SK-N-SH (cell line): Measurements from ENCODE around the gene BCAS3. TPM values are rescaled to one million over a fixed set of nuclear protein-coding genes. Genes with fewer than 3 reads are reported as not detected.

Experiments
- CTCF ChIA-PET: fragments of 300-600, 350-600 bp; formaldehyde crosslinking; extraction: SDS; loops from one replicate; lab custom pipeline; 2021; lab: Yijun Ruan, JAX
- POLR2A ChIA-PET: fragments of 350-600 bp; sonication (Branson Sonifier 250); formaldehyde crosslinking; extraction: SDS; loops from one replicate; lab custom pipeline; 2020; ENCODE audit warnings: antibody characterized with exemption, inconsistent platforms; lab: Yijun Ruan, JAX
- DNase-seq: peaks from one replicate; pipeline ENCODE4 v3.0.0; 2012
- H2AFZ ChIP-seq: fragments of 200-600 bp; sonication (generic); 2 replicates; pipeline ENCODE4 v1.8.1; 2016; ENCODE audit warnings: antibody characterized with exemption, mild to moderate bottlenecking, low read depth
- H3F3A ChIP-seq: fragments of 200-600 bp; sonication (generic); replicated peaks from 2 replicates; pipeline ENCODE3; 2016; ENCODE audit warnings: antibody characterized with exemption, mild to moderate bottlenecking; ENCODE audit not compliant: insufficient read depth
- H3K27ac ChIP-seq, 2 experiments: fragments of 200-500 bp in 1 of 2; fragments of 200-600 bp in 1 of 2; sonication (Bioruptor generic) in 1 of 2; sonication (generic), shearing (Covaris generic) in 1 of 2; 2 replicates each; pipeline versions ENCODE4 v1.5.1 to v1.6.1; 2014 to 2016; ENCODE audit warnings: low read depth in 2 of 2, inconsistent platforms in 1 of 2, low read length in 1 of 2, mild to moderate bottlenecking in 1 of 2, mixed read lengths in 1 of 2
- H3K27me3 ChIP-seq: fragments of 200-600 bp; sonication (generic), shearing (Covaris generic); 2 replicates; pipeline ENCODE4 v1.6.1; 2016; ENCODE audit warnings: mixed run types; ENCODE audit not compliant: insufficient read depth
- H3K36me3 ChIP-seq, 2 experiments: fragments of 200-500 bp in 1 of 2; fragments of 200-600 bp in 1 of 2; sonication (Bioruptor generic) in 1 of 2; sonication (generic) in 1 of 2; replicated peaks in 1 of 2; 2 replicates each; pipeline versions ENCODE3 to v1.5.1; 2014 to 2016; ENCODE audit warnings: low read length in 1 of 2, mild to moderate bottlenecking in 1 of 2; ENCODE audit not compliant: insufficient read depth in 2 of 2, control insufficient read depth in 1 of 2
- H3K4me1 ChIP-seq, 2 experiments: fragments of 200-500 bp in 1 of 2; fragments of 200-600 bp in 1 of 2; sonication (Bioruptor generic) in 1 of 2; sonication (generic), shearing (Covaris generic) in 1 of 2; 2 replicates each; pipeline versions ENCODE4 v1.5.1 to v1.6.1; 2014 to 2016; ENCODE audit warnings: low read depth in 1 of 2, low read length in 1 of 2, mixed run types in 1 of 2; ENCODE audit not compliant: insufficient read depth in 2 of 2, control insufficient read depth in 1 of 2
- H3K4me2 ChIP-seq: fragments of 200-600 bp; sonication (generic), shearing (Covaris generic); 2 replicates; pipeline ENCODE4 v1.6.1; 2017; ENCODE audit warnings: mixed run types
- H3K4me3 ChIP-seq, 2 experiments: fragments of 200-500 bp in 1 of 2; fragments of 200-600 bp in 1 of 2; sonication (Bioruptor generic) in 1 of 2; sonication (generic), shearing (Covaris generic) in 1 of 2; 2 replicates each; pipeline versions ENCODE4 v1.5.1 to v1.8.1; 2014 to 2016; ENCODE audit warnings: low read depth in 2 of 2, inconsistent platforms in 1 of 2, low read length in 1 of 2, mild to moderate bottlenecking in 1 of 2, mixed read lengths in 1 of 2, moderate library complexity in 1 of 2
- H3K79me2 ChIP-seq: fragments of 200-600 bp; sonication (generic); 2 replicates; pipeline ENCODE4 v1.8.1; 2017; ENCODE audit warnings: mild to moderate bottlenecking; ENCODE audit not compliant: insufficient read depth
- H3K9ac ChIP-seq: fragments of 200-600 bp; sonication (generic); 2 replicates; pipeline ENCODE4 v1.6.1; 2017; ENCODE audit warnings: mixed run types
- H3K9me2 ChIP-seq: fragments of 200-600 bp; sonication (generic); 2 replicates; pipeline ENCODE4 v1.6.1; 2017; ENCODE audit warnings: mixed run types
- H3K9me3 ChIP-seq: fragments of 200-600 bp; sonication (generic); 2 replicates; pipeline ENCODE4 v1.6.1; 2017; ENCODE audit warnings: mixed run types, mild to moderate bottlenecking, moderate library complexity
- H4K20me1 ChIP-seq: fragments of 200-600 bp; sonication (generic); 2 replicates; pipeline ENCODE4 v1.6.1; 2017; ENCODE audit warnings: mild to moderate bottlenecking, mixed run types; ENCODE audit not compliant: insufficient read depth
- CTCF ChIP-seq: fragments of 200-600 bp; sonication (generic); IDR thresholded peaks from 2 replicates; pipeline ENCODE4 v1.6.1; 2017; ENCODE audit warnings: antibody characterized with exemption, mild to moderate bottlenecking, moderate library complexity
- FOSL2 ChIP-seq: IDR thresholded peaks from 2 replicates; pipeline ENCODE4 v1.4.0; 2012; ENCODE audit warnings: low read depth, mild to moderate bottlenecking, moderate library complexity, borderline replicate concordance
- FOXJ3 ChIP-seq: sonication (generic); formaldehyde crosslinking; IDR thresholded peaks from 2 replicates; pipeline ENCODE4 v1.5.1; 2020; ENCODE audit warnings: mild to moderate bottlenecking, missing genetic modification reagents
- GABPA ChIP-seq: IDR thresholded peaks from 2 replicates; pipeline ENCODE4 v1.4.0; 2012; ENCODE audit warnings: low read depth, mild to moderate bottlenecking
- GATA2 ChIP-seq: sonication (generic); formaldehyde crosslinking; IDR thresholded peaks from 2 replicates; pipeline ENCODE4 v1.5.0; 2020; ENCODE audit warnings: mild to moderate bottlenecking, missing genetic modification reagents
- MAX ChIP-seq: IDR thresholded peaks from 2 replicates; pipeline ENCODE4 v1.4.0; 2012; ENCODE audit warnings: low read depth
- MEF2A ChIP-seq: IDR thresholded peaks from 2 replicates; pipeline ENCODE4 v1.4.0; 2012; ENCODE audit warnings: low read depth, borderline replicate concordance
- MXI1 ChIP-seq: IDR thresholded peaks from 2 replicates; pipeline ENCODE4 v1.6.1; 2012; ENCODE audit warnings: mild to moderate bottlenecking, low read depth, low read length, improper control_type of control experiment
- NRF1 ChIP-seq: IDR thresholded peaks from 2 replicates; pipeline ENCODE4 v1.6.1; 2012; ENCODE audit warnings: low read depth, mild to moderate bottlenecking, low read length
- RAD21 ChIP-seq: IDR thresholded peaks from 2 replicates; pipeline ENCODE4 v1.6.1; 2012; ENCODE audit warnings: mild to moderate bottlenecking, low read length
- REST ChIP-seq: IDR thresholded peaks from 2 replicates; pipeline ENCODE4 v1.6.1; 2012; ENCODE audit warnings: mild to moderate bottlenecking, low read depth, low read length, moderate library complexity
- RFX5 ChIP-seq: IDR thresholded peaks from 2 replicates; pipeline ENCODE4 v1.6.1; 2012; ENCODE audit warnings: mild to moderate bottlenecking, improper control_type of control experiment, low read length
- SIN3A ChIP-seq: IDR thresholded peaks from 2 replicates; pipeline ENCODE4 v1.6.1; 2012; ENCODE audit warnings: low read depth, mild to moderate bottlenecking, low read length, moderate library complexity, borderline replicate concordance
- TAF1 ChIP-seq: IDR thresholded peaks from 2 replicates; pipeline ENCODE4 v1.6.1; 2012; ENCODE audit warnings: low read depth, mild to moderate bottlenecking, low read length, moderate library complexity, borderline replicate concordance
- TCF12 ChIP-seq: IDR thresholded peaks from 2 replicates; pipeline ENCODE4 v1.4.0; 2012
- USF2 ChIP-seq: fragments of 150-350 bp; IDR thresholded peaks from 2 replicates; pipeline ENCODE4 v1.6.1; 2017; ENCODE audit warnings: antibody characterized with exemption, low read length, low read depth, borderline replicate concordance
- WGBS: methylation state at CpG from one replicate; pipeline ENCODE4 v1.1.6; 2017; ENCODE audit warnings: low lambda C conversion rate; 5-methylcytosine and 5-hydroxymethylcytosine counted together
- polyA plus RNA-seq, 3 experiments: library from polyadenylated mRNA; depleted of rRNA; stranded (reverse); fragments of >200 nt; gene quantifications; 2 replicates each; pipeline ENCODE4 v1.2.3, GENCODE V29; 2012

BCAS3 gene
- polyA plus RNA-seq, 1 of the 3 experiments (the other 2 are of a cell fraction), result 5.9 TPM

GRCh38 chr17:61310590-61310989, 632.9 kb downstream of the BCAS3 start:
- peak overlapping the region; percentile 61; the same call in 1 of the 2 replicates for H3K4me2 ChIP-seq
- 53% methylated on average over 6 of the region's 6 CpGs for WGBS

GRCh38 chr17:61312406-61313295, 635.0 kb downstream of the BCAS3 start:
- Histone ChIP-seq H3K4me2 (no peak overlapping the region), H3K4me1 (peaks cover 40 to 45% of the 10 kb centered on the region in 2 experiments), H3K9me2 (no peaks in the 10 kb centered on the region), H3K9me3 (no peaks in the 10 kb centered on the region), H2AFZ (no peak overlapping the region), H3K79me2 (no peaks in the 10 kb centered on the region), H3K27me3 (no peaks in the 10 kb centered on the region), H3K27ac (no peak overlapping the region), H3K9ac (no peak overlapping the region), H3K36me3 (no peaks in the 10 kb centered on the region), H3K4me3 (no peak overlapping the region), H3F3A (peaks cover 28% of the 10 kb centered on the region), H4K20me1 (no peaks in the 10 kb centered on the region)
- 92% methylated on average over 15 of the region's 15 CpGs for WGBS
- DNase-seq, result no peak
- POLR2A ChIA-PET, result no interaction called here
- CTCF ChIA-PET, result interaction anchor here (0.9 to 3.3 kb wide), 5 partner anchors 10 to 312 kb away, joined by 4 to 17 read pairs (median 6); no protein-coding TSS in a partner anchor
- TF ChIP-seq MXI1, result no peak
- no peak for TF ChIP-seq FOXJ3
- no peak for TF ChIP-seq MEF2A
- no peak for TF ChIP-seq CTCF
- TF ChIP-seq REST, result no peak
- no peak for TF ChIP-seq GABPA
- no peak for TF ChIP-seq MAX
- no peak for TF ChIP-seq RAD21
- no peak for TF ChIP-seq RFX5
- no peak for TF ChIP-seq SIN3A
- TF ChIP-seq GATA2 (CRISPR knock-in tag), result no peak
- TF ChIP-seq FOSL2, result no peak
- no peak for TF ChIP-seq TCF12
- TF ChIP-seq USF2, result no peak
- TF ChIP-seq TAF1, result no peak
- no peak for TF ChIP-seq NRF1

More at GRCh38 chr17:61310590-61310989, 632.9 kb downstream of the BCAS3 start:
- Histone ChIP-seq H3K9me3 (no peaks in the 10 kb centered on the region), H3K79me2 (no peaks in the 10 kb centered on the region), H4K20me1 (no peaks in the 10 kb centered on the region), H2AFZ (no peak overlapping the region), H3K27me3 (no peaks in the 10 kb centered on the region), H3K36me3 (no peaks in the 10 kb centered on the region), H3K4me3 (no peak overlapping the region), H3K27ac (peak overlapping the region; percentile 11 to 98; a peak in 3 of 4 replicates), H3K4me1 (peaks cover 37 to 49% of the 10 kb centered on the region in 2 experiments), H3K9ac (peak overlapping the region; percentile 53), H3F3A (peaks cover 28% of the 10 kb centered on the region), H3K9me2 (no peaks in the 10 kb centered on the region)
- POLR2A ChIA-PET, result no interaction called here
- CTCF ChIA-PET, result no interaction called here
- no peak for DNase-seq
- TF ChIP-seq MEF2A, result no peak
- TF ChIP-seq FOXJ3, result no peak
- peak; percentile 6; the same call in 1 of the 2 replicates for TF ChIP-seq TCF12
